ENCODE data around the gene TMCC3.
"Not testable (repeated sequence)": the region's sequence is repeated elsewhere in the genome, so short reads cannot be mapped to it uniquely, and the experiment has no call there.

TMCC3 gene

GRCh38 chr12:94593822-94594442, 56.4 kb downstream of the TMCC3 start:
- Histone ChIP-seq H3K9me3 (ENCODE audit: insufficient read depth, low read length, severe bottlenecking) (no peaks in the 10 kb centered on the region), H3K4me3 (ENCODE audit: low read depth in 1 of 2, low read length in 2 of 2) (no peak overlapping the region), H4K20me1 (ENCODE audit: insufficient read depth, low read length) (no peaks in the 10 kb centered on the region), H2AFZ (ENCODE audit: low read depth, low read length) (no peak overlapping the region), H3K79me2 (ENCODE audit: insufficient read depth, low read length) (no peaks in the 10 kb centered on the region), H3K27me3 (ENCODE audit: insufficient read depth, low read length, poor library complexity) (peaks cover 5% of the 10 kb centered on the region), H3K4me2 (ENCODE audit: insufficient read depth, low read length) (no peak overlapping the region), H3K27ac (ENCODE audit: low read length) (no peak overlapping the region), H3K4me1 (ENCODE audit: insufficient read depth, low read length) (peaks cover 7% of the 10 kb centered on the region; the same call in 1 of the 2 replicates), H3K36me3 (ENCODE audit: insufficient read depth, low read length) (no peaks in the 10 kb centered on the region), H3K9ac (ENCODE audit: low read depth, low read length) (no peak overlapping the region)
- ATAC-seq (ENCODE audit: insufficient read depth, low read depth) (peak; percentile 81), DNase-seq (peak; percentile 46)
- TF ChIP-seq EZH2 (IDR thresholded peaks at IDR 0.05; ENCODE audit: borderline replicate concordance, low read depth, low read length, severe bottlenecking) (no peak), CTCF (IDR thresholded peaks at IDR 0.05; ENCODE audit: borderline replicate concordance, extremely low read depth, low read length, poor library complexity, severe bottlenecking) (no peak)

DNA sequence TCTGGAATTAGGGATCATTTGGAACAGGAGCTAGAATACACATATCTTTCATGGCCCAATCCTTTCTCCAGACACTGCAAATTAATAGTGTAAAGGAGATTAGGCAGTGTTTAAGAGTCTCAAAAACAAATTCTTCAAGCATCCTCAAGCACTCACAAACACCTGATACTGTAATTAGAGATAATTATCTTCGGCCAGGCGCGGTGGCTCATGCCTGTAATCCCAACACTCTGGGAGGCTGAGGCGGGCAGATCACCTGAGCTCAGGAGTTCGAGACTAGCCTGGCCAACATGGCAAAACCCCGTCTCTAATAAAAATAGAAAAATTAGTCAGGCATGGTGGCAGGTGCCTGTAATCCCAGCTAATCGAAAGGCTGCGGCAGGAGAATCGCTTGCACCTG, 57.6 kb downstream of the TMCC3 start:
- H2AFZ ChIP-seq (ENCODE audit: low read depth, low read length); ATAC-seq (ENCODE audit: insufficient read depth, low read depth); H3K4me3 ChIP-seq (ENCODE audit: low read depth in 1 of 2, low read length in 2 of 2); H3K79me2 ChIP-seq (ENCODE audit: insufficient read depth, low read length); H3K4me1 ChIP-seq (ENCODE audit: insufficient read depth, low read length); DNase-seq; H3K27ac ChIP-seq (ENCODE audit: low read length); H3K27me3 ChIP-seq (ENCODE audit: insufficient read depth, low read length, poor library complexity); H3K9me3 ChIP-seq (ENCODE audit: insufficient read depth, low read length, severe bottlenecking); H3K4me2 ChIP-seq (ENCODE audit: insufficient read depth, low read length); H3K36me3 ChIP-seq (ENCODE audit: insufficient read depth, low read length); H4K20me1 ChIP-seq (ENCODE audit: insufficient read depth, low read length); H3K9ac ChIP-seq (ENCODE audit: low read depth, low read length): not testable (repeated sequence)

DNA sequence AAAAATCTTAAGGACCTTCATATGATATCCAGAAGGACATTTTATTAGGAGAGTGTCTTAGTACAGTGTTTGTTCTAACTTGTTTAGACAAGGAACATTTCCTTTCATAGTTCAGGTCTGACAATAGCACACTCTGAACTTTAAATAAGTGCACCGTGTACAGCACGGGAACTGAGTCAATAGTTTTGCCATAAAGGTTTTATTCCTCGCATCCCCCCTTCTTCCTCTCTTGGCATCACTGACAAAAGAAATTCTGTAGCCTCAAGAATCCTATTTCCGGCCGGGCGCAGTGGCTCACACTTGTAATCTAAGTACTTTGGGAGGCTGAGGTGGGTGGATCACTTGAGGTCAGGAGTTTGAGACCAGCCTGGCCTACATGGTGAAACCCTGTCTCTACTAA, 58.3 kb downstream of the TMCC3 start:
- DNase-seq (no peak), ATAC-seq (ENCODE audit: insufficient read depth, low read depth) (no peak)
- no peaks in the 10 kb centered on the region for H3K9me3 ChIP-seq (ENCODE audit: insufficient read depth, low read length, severe bottlenecking)
- peaks cover 7% of the 10 kb centered on the region; the same call in 1 of the 2 replicates for H3K4me1 ChIP-seq (ENCODE audit: insufficient read depth, low read length)
- H3K4me3 ChIP-seq (ENCODE audit: low read depth in 1 of 2, low read length in 2 of 2): no peak overlapping the region
- H3K9ac ChIP-seq (ENCODE audit: low read depth, low read length): no peak overlapping the region
- TF ChIP-seq CTCF (IDR thresholded peaks at IDR 0.05; ENCODE audit: borderline replicate concordance, extremely low read depth, low read length, poor library complexity, severe bottlenecking) (no peak), EZH2 (IDR thresholded peaks at IDR 0.05; ENCODE audit: borderline replicate concordance, low read depth, low read length, severe bottlenecking) (no peak)
- H3K27me3 ChIP-seq (ENCODE audit: insufficient read depth, low read length, poor library complexity): peaks cover 2% of the 10 kb centered on the region
- H3K27ac ChIP-seq (ENCODE audit: low read length): no peak overlapping the region
- H4K20me1 ChIP-seq (ENCODE audit: insufficient read depth, low read length): no peaks in the 10 kb centered on the region
- H3K36me3 ChIP-seq (ENCODE audit: insufficient read depth, low read length): no peaks in the 10 kb centered on the region
- no peak overlapping the region for H3K4me2 ChIP-seq (ENCODE audit: insufficient read depth, low read length)
- no peaks in the 10 kb centered on the region for H3K79me2 ChIP-seq (ENCODE audit: insufficient read depth, low read length)
- no peak overlapping the region for H2AFZ ChIP-seq (ENCODE audit: low read depth, low read length)

GRCh38 chr12:94590428-94590827, 59.9 kb downstream of the TMCC3 start:
- DNase-seq (no peak), ATAC-seq (ENCODE audit: insufficient read depth, low read depth) (no peak)
- Histone ChIP-seq H2AFZ (ENCODE audit: low read depth, low read length) (no peak overlapping the region), H3K4me1 (ENCODE audit: insufficient read depth, low read length) (peaks cover 7% of the 10 kb centered on the region; the same call in 1 of the 2 replicates), H3K4me3 (ENCODE audit: low read depth in 1 of 2, low read length in 2 of 2) (no peak overlapping the region), H3K9me3 (ENCODE audit: insufficient read depth, low read length, severe bottlenecking) (no peaks in the 10 kb centered on the region), H3K79me2 (ENCODE audit: insufficient read depth, low read length) (no peaks in the 10 kb centered on the region), H3K9ac (ENCODE audit: low read depth, low read length) (no peak overlapping the region), H3K27me3 (ENCODE audit: insufficient read depth, low read length, poor library complexity) (peaks cover 2% of the 10 kb centered on the region), H4K20me1 (ENCODE audit: insufficient read depth, low read length) (no peaks in the 10 kb centered on the region), H3K27ac (ENCODE audit: low read length) (no peak overlapping the region), H3K36me3 (ENCODE audit: insufficient read depth, low read length) (no peaks in the 10 kb centered on the region), H3K4me2 (ENCODE audit: insufficient read depth, low read length) (no peak overlapping the region)
- TF ChIP-seq CTCF (IDR thresholded peaks at IDR 0.05; ENCODE audit: borderline replicate concordance, extremely low read depth, low read length, poor library complexity, severe bottlenecking) (no peak), EZH2 (IDR thresholded peaks at IDR 0.05; ENCODE audit: borderline replicate concordance, low read depth, low read length, severe bottlenecking) (no peak)
